GM21515 (cell line): Measurements from ENCODE around the gene RNF152.
"Not testable (repeated sequence)": the region's sequence is repeated elsewhere in the genome, so short reads cannot be mapped to it uniquely, and the experiment has no call there.

Experiments used
- ATAC-seq: cut with Tn5 transposase; IDR thresholded peaks from one replicate; pipeline ENCODE4 v1.9.1; 2021; ENCODE audit not compliant: unreplicated experiment

RNF152 gene

DNA sequence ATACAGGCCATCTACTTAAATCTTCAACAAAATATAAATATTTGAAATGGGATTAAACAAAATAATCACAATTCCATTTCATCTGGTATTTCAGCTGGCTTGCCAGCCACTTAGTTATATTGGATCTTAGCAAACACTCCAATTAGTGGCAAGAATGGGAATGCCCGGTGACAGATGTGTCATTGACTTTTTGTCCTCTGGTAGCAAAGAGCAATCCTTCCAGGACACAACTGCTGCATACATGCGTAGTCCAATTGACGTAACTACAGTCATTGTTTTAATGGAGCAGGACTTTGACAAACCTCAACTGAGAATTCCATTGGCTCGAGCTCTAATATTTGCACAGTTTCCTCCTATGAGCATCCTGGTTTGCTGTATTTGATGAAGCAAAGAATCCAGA, 69.9 kb downstream of the RNF152 start:
- ATAC-seq = no peak

DNA sequence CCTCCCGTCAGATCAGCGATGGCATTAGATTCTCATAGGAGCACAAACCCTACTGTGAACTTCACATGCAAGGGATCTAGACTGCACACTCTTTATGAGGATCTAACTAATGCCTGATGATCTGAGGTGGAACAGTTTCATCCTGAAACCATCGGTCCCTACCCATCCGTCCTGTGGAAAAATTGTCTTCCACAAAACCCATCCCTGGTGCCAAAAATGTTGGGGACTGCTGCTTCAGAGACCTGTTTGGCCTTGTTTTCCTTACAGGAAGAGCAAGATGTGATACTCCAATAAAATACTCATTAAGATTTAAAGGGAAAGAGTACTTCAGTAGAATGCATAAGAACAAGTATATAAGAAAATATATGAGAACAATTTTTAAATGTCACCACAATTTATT, 71.1 kb downstream of the RNF152 start:
- no peak for ATAC-seq

DNA sequence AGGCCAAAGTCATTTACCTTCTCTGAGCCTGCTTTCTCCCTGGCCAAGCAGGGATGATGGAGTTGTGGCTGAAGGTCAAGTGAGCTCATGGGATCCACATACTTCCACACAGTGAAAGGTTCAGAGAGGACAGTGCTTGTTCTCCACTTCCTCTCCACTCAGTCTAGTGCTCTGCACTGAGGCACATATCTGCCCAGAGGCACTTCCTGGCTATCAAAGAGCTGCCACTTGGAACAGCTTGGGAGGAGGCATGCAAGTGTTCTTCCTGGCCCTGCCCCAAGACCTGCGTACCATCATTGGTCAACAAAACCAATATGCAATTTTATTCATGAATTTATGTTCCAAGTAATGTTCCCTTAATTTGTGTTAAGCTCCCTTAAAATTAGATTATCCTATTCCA, 71.9 kb downstream of the RNF152 start:
- ATAC-seq = no peak

DNA sequence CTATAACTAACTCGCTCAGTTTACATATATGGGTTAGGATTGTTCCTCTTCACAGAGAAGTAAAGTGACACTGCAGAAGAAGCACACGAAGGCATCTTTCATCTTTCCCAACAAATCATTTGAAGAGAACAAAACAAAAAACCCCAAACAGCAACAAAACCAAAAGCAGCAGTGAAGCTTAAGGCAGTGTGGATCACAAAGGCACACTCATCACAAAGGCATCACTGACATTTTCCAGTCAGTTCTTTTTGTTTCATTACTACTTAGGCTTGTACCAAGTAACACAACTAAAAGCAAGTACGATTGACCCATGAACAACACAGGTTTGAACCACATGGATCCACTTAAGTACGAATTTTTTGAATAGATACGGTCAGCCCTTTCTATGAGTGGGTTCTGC, 75.7 kb downstream of the RNF152 start:
- ATAC-seq = no peak

DNA sequence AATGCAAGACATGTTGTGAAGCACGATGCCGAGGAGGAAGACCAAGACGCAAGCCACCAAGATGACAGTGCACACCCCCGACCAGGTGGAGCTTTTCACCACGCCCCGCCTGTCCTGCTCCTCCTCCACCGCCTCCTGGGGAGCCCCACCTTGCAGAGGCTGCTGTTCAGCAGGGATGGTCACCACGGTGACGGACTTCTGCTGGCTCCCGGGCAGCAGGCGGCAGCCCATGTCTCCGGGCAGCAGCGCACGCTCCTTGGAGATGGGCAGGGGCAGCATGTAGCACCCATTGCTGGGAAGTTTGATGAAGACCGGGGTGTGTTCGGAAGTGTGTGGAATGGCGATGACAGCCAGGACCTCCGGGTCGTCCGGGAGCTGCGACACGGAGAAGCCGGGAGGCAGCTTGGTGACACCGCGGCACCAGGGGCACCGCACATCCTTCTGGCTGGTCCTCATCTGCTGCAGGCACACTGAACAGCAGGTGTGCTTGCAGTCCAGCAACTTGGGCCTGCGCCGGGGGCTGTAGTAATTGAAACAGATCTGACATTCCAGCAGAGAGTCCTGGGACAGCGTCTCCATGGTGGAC, 76.8 kb downstream of the RNF152 start:
- no peak for ATAC-seq

DNA sequence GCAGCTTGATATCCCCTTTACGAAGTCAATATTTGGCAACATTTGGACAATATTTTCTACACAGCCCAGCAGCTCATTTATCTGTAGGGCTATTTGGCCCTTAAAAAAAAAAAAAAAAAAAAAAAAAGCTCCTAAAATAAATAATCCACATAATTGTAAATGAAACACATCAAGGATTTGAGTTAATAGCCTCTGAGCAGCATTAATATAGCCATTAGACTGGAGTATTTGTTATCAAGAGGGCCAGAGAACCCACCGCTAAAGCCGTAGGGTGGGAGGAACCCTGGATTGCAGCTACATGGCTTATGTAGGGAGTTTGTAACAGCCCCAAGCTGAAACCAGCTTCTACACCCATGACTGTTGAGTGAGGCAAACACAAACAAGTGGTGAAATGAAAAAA, 84.5 kb downstream of the RNF152 start:
- no peak for ATAC-seq

DNA sequence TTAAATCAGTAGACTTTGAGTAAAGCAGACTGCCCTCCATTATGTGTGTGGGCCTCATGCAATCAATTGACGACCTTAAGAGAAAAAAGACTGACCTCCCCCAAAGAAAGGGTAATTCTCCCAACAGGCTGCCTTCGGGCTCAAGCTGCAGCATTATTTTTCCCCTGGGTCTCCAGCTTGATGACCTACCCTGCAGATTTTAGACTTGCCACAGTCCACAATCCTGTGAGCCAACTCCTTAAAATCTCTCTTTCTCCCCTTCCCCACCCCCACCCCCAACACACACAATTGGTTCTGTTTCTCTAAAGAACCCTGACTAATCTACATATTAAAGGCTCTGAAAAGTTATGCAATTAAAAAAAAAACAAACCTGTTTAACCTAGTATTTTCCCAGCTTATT, 89.4 kb downstream of the RNF152 start:
- ATAC-seq = no peak

DNA sequence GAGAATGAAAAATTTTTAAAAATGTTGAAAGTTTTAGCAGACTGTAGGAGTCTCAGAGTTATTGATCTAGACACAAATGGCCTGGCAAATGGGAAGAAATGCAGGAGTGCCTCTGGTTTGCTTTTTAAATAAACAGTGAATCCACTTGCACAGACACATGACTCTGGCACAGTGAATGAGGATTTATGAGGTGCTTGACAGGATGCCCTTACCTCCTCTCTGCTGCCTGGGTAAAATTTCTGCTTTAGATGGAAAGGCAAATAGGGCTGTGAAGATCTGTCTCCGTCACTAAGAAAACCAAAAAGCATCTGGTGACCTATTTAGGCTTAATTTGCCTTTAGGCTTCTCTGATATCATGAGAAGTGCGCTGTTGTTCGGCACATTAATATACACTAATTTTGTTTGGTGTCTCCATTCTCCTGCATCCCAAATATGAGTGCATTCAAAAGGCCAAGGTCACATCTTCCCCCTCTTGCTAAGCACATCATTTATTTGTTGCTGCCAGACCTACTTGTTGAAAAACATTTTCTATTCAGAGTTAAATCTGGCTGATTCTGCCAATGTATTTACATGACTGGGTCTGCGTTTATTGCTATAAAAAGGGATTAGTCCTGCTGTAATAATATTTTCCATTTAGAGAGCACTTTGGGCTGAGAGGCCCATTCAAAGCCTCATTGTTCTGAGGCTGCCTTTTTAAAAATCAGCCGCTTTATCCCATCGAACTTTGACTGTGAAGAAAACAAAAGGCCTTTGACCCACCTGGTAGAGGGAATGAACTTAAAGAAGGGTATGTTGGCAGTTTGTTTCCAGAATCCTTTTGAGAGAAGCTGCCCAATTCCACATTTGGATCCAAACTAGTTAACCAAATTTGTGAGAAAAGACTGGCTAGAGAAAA, 94.9 kb downstream of the RNF152 start:
- ATAC-seq = no peak

DNA sequence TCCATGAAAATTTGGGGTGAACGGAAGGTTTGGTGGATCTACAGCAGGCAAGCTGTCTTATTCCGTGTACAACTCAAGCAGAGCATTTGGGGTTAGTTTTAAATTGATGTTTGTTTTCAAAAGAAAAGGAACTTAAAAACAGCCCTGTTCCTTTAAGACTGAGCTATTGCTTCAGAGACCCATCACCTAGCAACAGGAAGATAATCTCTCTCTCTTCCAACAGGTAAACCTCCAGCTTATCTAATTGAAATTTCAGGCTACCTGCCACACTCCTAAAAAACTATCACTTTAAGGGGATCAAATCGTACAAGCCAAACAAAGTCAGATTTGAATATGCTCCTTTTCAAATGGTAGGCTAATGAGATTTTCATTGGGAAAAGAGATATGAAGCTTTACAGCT, 101.8 kb downstream of the RNF152 start:
- no peak for ATAC-seq

DNA sequence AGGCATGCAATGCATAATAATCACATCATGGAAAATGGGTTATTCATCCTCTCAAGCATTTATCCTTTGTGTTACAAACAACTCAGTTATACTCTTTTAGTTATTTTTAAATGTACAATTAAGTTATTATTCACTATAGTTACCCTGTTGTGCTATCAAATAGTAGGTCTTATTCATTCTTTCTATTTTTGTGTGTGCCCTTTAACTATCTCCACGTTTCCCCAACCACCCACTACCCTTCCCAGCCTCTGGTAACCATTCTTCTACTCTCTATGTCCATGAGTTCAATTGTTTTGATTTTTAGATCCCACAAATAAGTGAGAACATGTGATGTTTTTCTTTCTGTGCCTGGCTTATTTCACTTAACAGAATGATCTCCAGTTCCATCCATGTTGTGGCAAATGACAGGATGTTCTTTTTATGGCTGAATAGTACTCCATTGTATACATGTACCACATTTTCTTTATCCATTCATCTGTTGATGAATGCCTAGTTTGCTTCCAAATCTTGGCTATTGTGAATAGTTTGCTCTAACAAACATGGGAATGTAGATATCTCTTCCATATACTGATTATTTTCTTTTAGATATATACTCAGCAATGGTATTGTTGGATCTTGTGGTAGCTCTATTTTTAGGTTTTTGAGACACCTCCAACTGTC, 105.7 kb downstream of the RNF152 start:
- not testable (repeated sequence) for ATAC-seq

DNA sequence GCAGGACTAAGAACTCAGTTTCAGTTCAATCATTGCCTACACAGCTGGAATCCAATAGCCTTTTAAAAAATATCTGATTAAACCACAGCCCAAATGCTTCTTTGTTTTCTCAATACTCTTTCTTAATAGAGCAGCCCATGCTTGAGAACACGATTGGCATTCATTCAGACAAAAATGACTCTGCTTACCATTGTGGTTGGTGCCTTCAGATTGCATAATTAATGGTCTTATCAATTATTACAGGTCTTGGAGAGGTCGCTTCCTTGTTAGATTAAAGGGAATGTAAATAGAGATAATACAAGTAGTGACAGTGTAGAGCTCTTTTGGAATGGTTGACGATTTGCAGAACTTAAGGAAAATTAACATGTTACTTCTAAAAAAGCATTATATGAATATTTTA, 107.2 kb downstream of the RNF152 start:
- no peak for ATAC-seq

DNA sequence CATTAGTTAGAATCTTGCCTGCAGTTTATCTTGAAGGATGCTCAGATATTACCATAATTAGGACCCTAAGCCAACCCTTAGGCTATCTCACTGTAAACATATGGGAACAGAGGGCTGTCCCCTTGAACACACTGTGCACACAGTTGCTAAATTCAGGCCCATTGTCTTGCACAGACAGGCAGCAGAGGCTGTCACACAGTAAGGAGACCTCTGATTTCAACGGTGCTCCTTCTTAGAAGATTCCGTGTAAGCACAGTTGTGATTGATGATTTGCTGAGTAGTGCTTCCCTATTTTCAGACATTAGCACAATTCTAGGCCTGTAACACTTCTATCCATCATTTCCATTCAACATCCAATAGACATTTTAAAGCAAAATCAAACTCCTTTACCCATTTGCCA, 108.0 kb downstream of the RNF152 start:
- ATAC-seq = no peak

DNA sequence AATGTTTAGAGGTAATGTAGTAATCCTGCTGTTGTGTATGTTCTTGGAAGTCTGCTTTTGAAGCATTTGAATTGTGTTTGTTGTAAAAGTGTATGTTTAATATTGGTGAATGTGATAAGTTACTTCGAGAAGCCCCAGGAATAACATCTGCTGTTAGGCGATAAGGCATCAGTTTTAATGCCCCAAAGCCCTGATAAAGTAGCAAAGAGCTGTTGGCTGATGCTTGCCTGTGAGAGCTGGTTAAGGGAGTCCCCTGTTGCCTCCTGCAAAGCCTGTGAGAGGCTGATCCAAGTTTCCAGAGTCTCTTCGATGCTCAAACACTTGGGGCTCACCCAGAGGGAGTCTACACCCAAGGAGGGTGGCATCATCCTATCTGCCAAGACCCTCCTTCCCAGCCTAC, 110.3 kb downstream of the RNF152 start:
- ATAC-seq = no peak

DNA sequence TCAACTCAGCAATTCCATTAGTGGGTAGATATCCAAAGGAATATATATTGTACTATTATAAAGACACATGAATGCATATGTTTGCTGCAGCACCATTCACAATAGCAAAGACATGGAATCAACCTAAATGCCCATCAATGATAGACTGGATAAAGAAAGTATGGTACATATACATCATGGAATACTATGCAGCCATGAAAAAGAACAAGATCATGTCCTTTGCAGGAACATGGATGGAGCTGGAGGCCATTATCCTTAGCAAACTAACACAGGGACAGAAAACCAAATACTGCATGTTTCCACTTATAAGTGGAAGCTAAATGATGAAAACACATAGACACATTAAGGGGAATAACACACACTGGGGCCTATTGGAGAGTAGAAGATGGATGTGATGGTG, 116.6 kb downstream of the RNF152 start:
- not testable (repeated sequence) for ATAC-seq

DNA sequence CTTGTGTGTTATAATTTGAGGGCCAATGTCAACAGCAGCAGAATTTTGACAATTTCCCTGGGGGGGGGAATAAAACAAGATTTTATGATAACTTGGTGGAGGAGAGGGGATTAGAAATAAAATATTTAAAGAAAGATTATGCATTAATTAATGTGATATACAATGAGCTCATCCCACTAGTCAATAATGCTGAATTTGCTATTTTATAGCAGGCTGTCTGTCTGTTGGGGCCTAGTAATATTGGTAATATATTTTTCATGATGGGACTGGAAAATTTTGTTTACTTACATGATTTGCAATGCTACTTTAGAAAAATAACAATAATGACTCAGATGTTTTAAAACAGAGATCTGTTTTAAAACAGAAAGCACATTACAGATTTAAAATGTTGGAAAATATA, 118.0 kb downstream of the RNF152 start:
- no peak for ATAC-seq

DNA sequence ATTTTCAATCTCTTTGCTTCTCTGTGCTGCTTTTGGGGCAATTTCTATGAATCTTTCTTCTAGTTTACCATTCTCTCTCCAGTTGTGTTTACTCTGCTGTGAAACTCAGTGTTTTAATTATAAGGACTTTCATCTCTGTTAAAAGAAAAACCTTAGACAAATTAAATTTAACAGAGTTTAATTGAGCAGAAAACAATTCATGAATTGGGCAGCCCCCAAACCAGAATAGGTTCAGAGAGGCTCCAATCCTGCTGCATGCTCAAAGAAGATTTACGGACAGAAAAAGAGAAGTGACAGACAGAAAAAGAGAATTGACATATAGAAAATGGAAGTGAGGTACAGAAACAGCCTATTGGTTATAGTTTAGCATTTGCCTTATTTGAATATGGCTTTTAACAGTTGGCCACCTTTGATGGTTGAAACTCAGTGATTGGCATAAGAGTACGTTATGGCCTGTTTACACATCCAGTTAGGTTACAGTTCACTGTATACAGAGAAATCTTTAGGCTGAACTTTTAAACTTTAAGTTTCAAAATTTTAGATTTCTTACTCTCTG, 120.4 kb downstream of the RNF152 start:
- ATAC-seq = no peak

DNA sequence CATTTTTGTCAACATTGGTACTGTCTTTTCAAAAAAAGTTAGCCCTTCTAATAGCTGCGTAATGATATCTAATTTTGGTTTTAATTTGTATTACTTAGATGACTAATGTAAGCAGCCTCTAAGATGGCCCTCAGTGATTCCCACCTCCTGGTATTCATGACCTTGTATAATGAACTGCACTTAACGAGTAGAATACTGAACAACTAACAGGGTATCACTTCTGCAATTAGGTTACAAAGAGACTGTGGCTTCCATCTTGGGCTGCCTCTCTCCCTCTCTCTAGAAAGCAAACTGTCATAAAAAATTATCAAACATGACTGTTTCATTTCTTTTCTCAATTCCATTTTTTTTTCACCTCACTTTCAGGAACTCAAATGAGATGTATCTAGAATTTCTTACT, 120.9 kb downstream of the RNF152 start:
- ATAC-seq = no peak

DNA sequence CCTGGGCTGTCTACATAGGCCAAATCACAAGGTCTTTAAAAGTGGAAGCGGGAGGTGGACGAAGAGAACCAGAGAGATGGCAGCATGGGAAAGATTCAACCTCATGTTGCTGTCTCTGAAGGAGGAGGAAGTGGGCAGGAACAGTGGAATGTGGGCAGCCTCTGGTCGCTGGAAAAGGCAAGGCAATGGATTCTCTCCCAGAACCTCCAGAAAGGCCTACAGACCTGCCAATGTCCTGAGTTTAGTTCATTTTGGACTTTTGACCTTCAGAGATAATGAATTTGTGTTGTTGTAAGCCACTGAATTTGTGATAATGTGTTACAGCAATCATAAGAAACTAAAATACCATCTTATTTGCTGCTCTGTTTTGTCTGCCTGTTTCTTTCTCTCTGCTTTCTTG, 122.5 kb downstream of the RNF152 start:
- ATAC-seq = no peak

DNA sequence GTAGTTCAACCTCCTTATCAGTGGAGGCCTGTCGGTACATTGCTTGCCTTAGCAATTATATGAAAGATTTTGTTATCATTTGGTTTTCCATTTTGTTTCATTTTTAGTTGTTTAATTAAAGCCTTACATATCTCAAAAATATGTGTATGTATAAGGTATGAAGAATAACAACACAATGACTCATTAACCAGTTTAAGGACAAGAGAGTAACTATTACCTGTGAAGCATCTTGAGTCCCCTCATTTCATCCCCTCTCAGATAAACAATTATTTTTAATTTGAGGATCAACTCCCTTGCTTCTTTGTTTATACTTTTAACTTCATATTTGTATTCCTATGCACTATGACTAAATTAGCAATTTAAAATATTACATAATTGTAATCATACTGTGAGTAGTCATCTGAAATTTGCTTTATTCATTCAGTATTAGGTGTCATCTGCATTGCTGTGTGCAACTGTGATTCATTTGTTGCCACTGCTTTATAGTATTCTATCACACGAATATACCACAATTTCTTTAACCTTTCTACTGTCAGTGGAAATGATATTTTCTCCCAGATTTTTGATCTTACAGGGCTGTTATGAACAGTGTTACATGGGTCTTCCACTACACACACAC, 126.4 kb downstream of the RNF152 start:
- ATAC-seq = no peak

DNA sequence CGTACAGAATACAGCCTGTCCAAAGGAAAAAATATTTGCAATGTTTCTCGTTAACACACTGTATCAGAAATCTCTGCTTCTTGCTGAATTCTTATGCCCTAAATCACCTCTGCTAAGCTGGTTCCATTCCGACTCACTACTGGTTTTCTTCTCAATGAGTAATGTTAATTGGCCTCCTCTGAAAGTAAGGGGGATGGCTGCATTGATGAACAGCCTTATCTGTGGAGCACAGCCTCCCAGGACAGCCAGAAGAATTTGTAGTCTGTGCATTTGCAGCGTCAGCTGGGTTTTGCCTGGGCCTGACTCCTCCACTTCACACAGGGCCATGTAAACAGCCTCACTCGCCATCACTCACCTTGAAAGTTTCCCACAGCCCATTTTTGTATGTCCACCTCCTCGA, 127.7 kb downstream of the RNF152 start:
- no peak for ATAC-seq

DNA sequence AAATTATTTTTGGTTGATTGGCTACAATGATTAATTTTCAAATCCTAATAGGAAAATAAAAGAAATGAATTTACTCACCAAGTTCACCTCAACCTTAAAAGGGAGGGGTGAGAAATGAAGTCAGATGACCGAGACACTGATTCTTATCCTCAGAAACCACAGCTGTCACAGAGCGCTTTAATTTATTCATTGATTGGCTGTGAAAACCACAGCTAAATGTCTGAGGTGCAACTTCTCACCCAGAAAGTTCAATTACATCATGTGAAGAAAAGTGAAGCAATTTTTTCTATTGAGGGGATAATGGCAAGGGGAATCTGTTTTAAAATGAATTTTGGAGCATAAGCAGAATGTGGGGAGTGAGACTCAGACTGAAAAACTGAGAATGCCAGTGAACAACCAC, 128.4 kb downstream of the RNF152 start:
- no peak for ATAC-seq
